Measurements from ENCODE around the gene CASP8. TPM values are rescaled to one million over a fixed set of nuclear protein-coding genes. Genes with fewer than 3 reads are reported as not detected.
"Not testable (repeated sequence)": the region's sequence is repeated elsewhere in the genome, so short reads cannot be mapped to it uniquely, and the experiment has no call there.

Gene CASP8
- total RNA-seq, 4 donors from 2014 or later: 2.6 to 111 (median 20.7) TPM

GRCh38 chr2:201234663-201235135 is 25.6 kb upstream of the CASP8 start:
- Histone ChIP-seq H3K4me3 (no peak overlapping the region), H3K36me3 (no peaks in the 10 kb centered on the region), H3K9me3 (no peaks in the 10 kb centered on the region), H3K27me3 (no peaks in the 10 kb centered on the region), H3K27ac (no peak overlapping the region), H3K4me1 (no peaks in the 10 kb centered on the region)
- intact Hi-C loops (cut with DNase I; ENCODE audit: low total_unique reads): no loop called here
- DNase-seq: no peak
- no peak for TF ChIP-seq CTCF (IDR thresholded peaks at IDR 0.05)
- TF ChIP-seq POLR2A (IDR thresholded peaks at IDR 0.05): no peak

- H3K4me3 ChIP-seq: no peak overlapping the region
- no peaks in the 10 kb centered on the region for H3K27me3 ChIP-seq
These were observed 24.2 kb upstream of the CASP8 start for GRCh38 chr2:201235860-201236811.

GRCh38 chr2:201237486-201238123 is 22.7 kb upstream of the CASP8 start:
- no peaks in the 10 kb centered on the region for H3K36me3 ChIP-seq
- no peaks in the 10 kb centered on the region for H3K27me3 ChIP-seq
- no peaks in the 10 kb centered on the region for H3K4me1 ChIP-seq
- no peaks in the 10 kb centered on the region for H3K9me3 ChIP-seq
- no peak for DNase-seq
- H3K4me3 ChIP-seq: no peak overlapping the region
- TF ChIP-seq POLR2A (IDR thresholded peaks at IDR 0.05) (no peak), CTCF (IDR thresholded peaks at IDR 0.05) (no peak)
- H3K27ac ChIP-seq: no peak overlapping the region
- intact Hi-C loops (cut with DNase I; ENCODE audit: low total_unique reads): no loop called here

More at GRCh38 chr2:201235860-201236811, 24.2 kb upstream of the CASP8 start:
- Histone ChIP-seq H3K36me3 (no peaks in the 10 kb centered on the region), H3K4me1 (no peaks in the 10 kb centered on the region), H3K9me3 (no peaks in the 10 kb centered on the region), H3K27ac (peak overlapping the region in 1 of 2 donors; percentile 22)
- intact Hi-C loops (cut with DNase I; ENCODE audit: low total_unique reads): no loop called here
- DNase-seq: peak; percentile 44 to 64
- TF ChIP-seq CTCF (IDR thresholded peaks at IDR 0.05) (peak; percentile 49 to 68 (median 62)), POLR2A (IDR thresholded peaks at IDR 0.05) (no peak)

GRCh38 chr2:201239167-201239935 is 21.0 kb upstream of the CASP8 start:
- peak; percentile 49 to 59 for DNase-seq
- H3K27ac ChIP-seq: peak overlapping the region; percentile 10 to 40
- intact Hi-C loops (cut with DNase I; ENCODE audit: low total_unique reads): not testable (repeated sequence)

GRCh38 chr2:201242571-201243277 is 17.6 kb upstream of the CASP8 start:
- no peak overlapping the region for H3K27ac ChIP-seq
- no peak overlapping the region for H3K4me3 ChIP-seq
- TF ChIP-seq POLR2A (IDR thresholded peaks at IDR 0.05) (no peak), CTCF (IDR thresholded peaks at IDR 0.05) (no peak)
- no peaks in the 10 kb centered on the region for H3K36me3 ChIP-seq
- no peaks in the 10 kb centered on the region for H3K9me3 ChIP-seq
- H3K27me3 ChIP-seq: no peaks in the 10 kb centered on the region
- intact Hi-C loops (cut with DNase I; ENCODE audit: low total_unique reads): no loop called here
- no peak for DNase-seq
- H3K4me1 ChIP-seq: no peaks in the 10 kb centered on the region

More at GRCh38 chr2:201239167-201239935, 21.0 kb upstream of the CASP8 start:
- not testable (repeated sequence) for H3K36me3 ChIP-seq, H3K9me3 ChIP-seq, H3K4me3 ChIP-seq, H3K4me1 ChIP-seq, H3K27me3 ChIP-seq
